Caco-2 (cell line): ENCODE data around the gene CTDSP2. TPM values are rescaled to one million over a fixed set of nuclear protein-coding genes. Genes with fewer than 3 reads are reported as not detected.

Experiments used
- BruUV-seq: library from RNA; stranded (reverse); fragments of 400-500 nt; replicated peaks from 2 replicates; lab custom pipeline; 2021; lab: Mats Ljungman, UMichigan
- CTCF ChIA-PET: fragments of 300-600 bp; sonication (Branson Sonifier 250); formaldehyde crosslinking; loops from one replicate; lab custom pipeline; 2022; ENCODE audit warnings: antibody characterized with exemption; lab: Charles Lee
- POLR2A ChIA-PET: fragments of 300-600 bp; sonication (Branson Sonifier 250); formaldehyde crosslinking; loops from one replicate; lab custom pipeline; 2022; ENCODE audit warnings: antibody characterized with exemption; lab: Charles Lee
- DNase-seq, 2 experiments: peaks; one replicate each; pipeline versions ENCODE4 v3.0.0 to v3.0.0-alpha.2; 2020 to 2022
- H3K27me3 ChIP-seq: replicated peaks from 2 replicates; pipeline ENCODE4 v1.6.0; 2011; ENCODE audit warnings: low read length; ENCODE audit not compliant: control insufficient read depth, insufficient read depth
- H3K36me3 ChIP-seq: 2 replicates; pipeline ENCODE4 v1.5.1; 2011; ENCODE audit warnings: low read length; ENCODE audit not compliant: control insufficient read depth, insufficient read depth
- H3K4me1 ChIP-seq: fragments of 250-450 bp; sonication (Bioruptor Pico); 2 replicates; pipeline ENCODE4 v1.5.1; 2020; ENCODE audit warnings: mild to moderate bottlenecking
- H3K4me3 ChIP-seq: 2 replicates; pipeline ENCODE4 v1.5.1; 2011; ENCODE audit warnings: low read depth, mild to moderate bottlenecking, control low read depth, low read length
- H3K9me3 ChIP-seq: fragments of 250-450 bp; sonication (Bioruptor Pico); 2 replicates; pipeline ENCODE4 v1.5.1; 2020; ENCODE audit warnings: mild to moderate bottlenecking, moderate library complexity
- H3K27ac Mint-ChIP-seq: one replicate; pipeline ENCODE4 v1.8.0; 2022; ENCODE audit warnings: mixed read lengths; ENCODE audit not compliant: unreplicated experiment
- H3K27me3 Mint-ChIP-seq: one replicate; pipeline ENCODE4 v1.8.0; 2022; ENCODE audit warnings: mixed read lengths; ENCODE audit not compliant: insufficient read depth, unreplicated experiment
- H3K36me3 Mint-ChIP-seq: one replicate; pipeline ENCODE4 v1.8.0; 2022; ENCODE audit warnings: mild to moderate bottlenecking, mixed read lengths; ENCODE audit not compliant: insufficient read depth, unreplicated experiment
- H3K4me1 Mint-ChIP-seq: one replicate; pipeline ENCODE4 v1.8.0; 2022; ENCODE audit warnings: low read depth, mixed read lengths; ENCODE audit not compliant: unreplicated experiment
- H3K4me3 Mint-ChIP-seq: one replicate; pipeline ENCODE4 v1.8.0; 2022; ENCODE audit warnings: mild to moderate bottlenecking, moderate library complexity, mixed read lengths; ENCODE audit not compliant: unreplicated experiment
- H3K9me3 Mint-ChIP-seq: one replicate; pipeline ENCODE4 v1.8.0; 2022; ENCODE audit warnings: mixed read lengths; ENCODE audit not compliant: unreplicated experiment
- CTCF ChIP-seq, 2 experiments: fragments of 200-600 bp in 1 of 2; IDR thresholded peaks; 1 replicate in 1 of 2; 2 replicates in 1 of 2; pipeline versions ENCODE4 v1.5.1 to v1.8.0; 2011 to 2022; ENCODE audit warnings: antibody characterized with exemption in 1 of 2, control low read depth in 1 of 2, inconsistent platforms in 1 of 2, low read depth in 1 of 2, low read length in 1 of 2, mild to moderate bottlenecking in 1 of 2, moderate library complexity in 1 of 2; ENCODE audit not compliant: insufficient read depth in 1 of 2, severe bottlenecking in 1 of 2, unreplicated experiment in 1 of 2
- intact Hi-C: fragments of 100-400 bp; cut with micrococcal nuclease; formaldehyde crosslinking; loops from one replicate; pipeline ENCODE4 v1.10.0; 2022; ENCODE audit not compliant: unreplicated experiment
- total RNA-seq: library from RNA; stranded (reverse); gene quantifications from 2 replicates; pipeline ENCODE4 v1.2.3, GENCODE V29; 2022

CTDSP2 gene
- total RNA-seq, 1 experiment from 2014 or later: 117 TPM

- Mint-ChIP-seq H3K4me3 (no peak overlapping the region), H3K9me3 (no peaks in the 10 kb centered on the region), H3K27ac (no peak overlapping the region), H3K4me1 (peaks cover 6% of the 10 kb centered on the region), H3K27me3 (no peaks in the 10 kb centered on the region), H3K36me3 (no peaks in the 10 kb centered on the region)
- H3K4me3 ChIP-seq: no peak overlapping the region
- no TSS peak for BruUV-seq
- H3K36me3 ChIP-seq: no peaks in the 10 kb centered on the region
- intact Hi-C loops: no loop called here
- no peak for DNase-seq
- CTCF ChIA-PET: no interaction called here
- H3K4me1 ChIP-seq: peaks cover 10% of the 10 kb centered on the region; the same call in 1 of the 2 replicates
- TF ChIP-seq CTCF (IDR thresholded peaks at IDR 0.05; ENCODE audit: insufficient read depth in 1 of 2, low read depth in 1 of 2, low read length in 1 of 2, severe bottlenecking in 1 of 2, unreplicated experiment in 1 of 2): no peak
- no peaks in the 10 kb centered on the region for H3K27me3 ChIP-seq
- POLR2A ChIA-PET: no interaction called here
- H3K9me3 ChIP-seq: no peaks in the 10 kb centered on the region
Observed at GRCh38 chr12:57891542-57892228, 45.2 kb upstream of the CTDSP2 start.

- POLR2A ChIA-PET: no interaction called here
- no peaks in the 10 kb centered on the region for H3K9me3 Mint-ChIP-seq
- no peak for TF ChIP-seq CTCF (IDR thresholded peaks at IDR 0.05; ENCODE audit: insufficient read depth in 1 of 2, low read depth in 1 of 2, low read length in 1 of 2, severe bottlenecking in 1 of 2, unreplicated experiment in 1 of 2)
- Histone ChIP-seq H3K9me3 (no peaks in the 10 kb centered on the region), H3K27me3 (no peaks in the 10 kb centered on the region), H3K36me3 (no peaks in the 10 kb centered on the region), H3K4me3 (no peak overlapping the region), H3K4me1 (peaks cover 10% of the 10 kb centered on the region; the same call in 1 of the 2 replicates)
- no peak for DNase-seq
- no peak overlapping the region for H3K4me3 Mint-ChIP-seq
- intact Hi-C loops: no loop called here
- H3K36me3 Mint-ChIP-seq: no peaks in the 10 kb centered on the region
- no TSS peak for BruUV-seq
- H3K27ac Mint-ChIP-seq: no peak overlapping the region
- CTCF ChIA-PET: no interaction called here
- H3K4me1 Mint-ChIP-seq: peaks cover 6% of the 10 kb centered on the region
- no peaks in the 10 kb centered on the region for H3K27me3 Mint-ChIP-seq
Observed at GRCh38 chr12:57890191-57891115, 43.9 kb upstream of the CTDSP2 start.

GRCh38 chr12:57889500-57889989 is 43.0 kb upstream of the CTDSP2 start:
- H3K27ac Mint-ChIP-seq: no peak overlapping the region
- intact Hi-C loops: no loop called here
- ChIA-PET POLR2A (no interaction called here), CTCF (no interaction called here)
- BruUV-seq: no TSS peak
- Histone ChIP-seq H3K9me3 (0 out of 2 replicates have a peak, but pooled peaks cover 3% of the 10 kb centered on the region), H3K36me3 (no peaks in the 10 kb centered on the region), H3K4me3 (no peak overlapping the region), H3K4me1 (peaks cover 10% of the 10 kb centered on the region; the same call in 1 of the 2 replicates), H3K27me3 (no peaks in the 10 kb centered on the region)
- no peak overlapping the region for H3K4me3 Mint-ChIP-seq
- H3K9me3 Mint-ChIP-seq: no peaks in the 10 kb centered on the region
- no peaks in the 10 kb centered on the region for H3K36me3 Mint-ChIP-seq
- H3K4me1 Mint-ChIP-seq: peaks cover 6% of the 10 kb centered on the region
- TF ChIP-seq CTCF (IDR thresholded peaks at IDR 0.05; ENCODE audit: insufficient read depth in 1 of 2, low read depth in 1 of 2, low read length in 1 of 2, severe bottlenecking in 1 of 2, unreplicated experiment in 1 of 2): no peak
- no peaks in the 10 kb centered on the region for H3K27me3 Mint-ChIP-seq
- DNase-seq: no peak
